GM18858 (cell line): ENCODE results near the gene RGS19.

ENCODE experiments used
- ATAC-seq: cut with Tn5 transposase; IDR thresholded peaks from one replicate; pipeline ENCODE4 v1.9.1; 2021; ENCODE audit not compliant: unreplicated experiment

RGS19 gene

GRCh38 chr20:64050261-64051032 is 28.9 kb downstream of the RGS19 start:
- no peak for ATAC-seq

- no peak for ATAC-seq
Observed at GRCh38 chr20:64049878-64050260, 29.4 kb downstream of the RGS19 start.

- ATAC-seq = no peak
Observed at GRCh38 chr20:64049060-64049877, 30.0 kb downstream of the RGS19 start, which contains the start of gene SOX18. Gene SOX18 (minus strand): TSS chr20:64049639. CDS start chr20:64049516, 123 bp downstream.

- ATAC-seq = no peak
Observed at GRCh38 chr20:64048402-64049044, 30.8 kb downstream of the RGS19 start.

- no peak for ATAC-seq
Observed at GRCh38 chr20:64047968-64048401, 31.3 kb downstream of the RGS19 start.

GRCh38 chr20:64047046-64047389 is 32.3 kb downstream of the RGS19 start:
- ATAC-seq = no peak

GRCh38 chr20:64045346-64046011 is 33.8 kb downstream of the RGS19 start:
- no peak for ATAC-seq

- ATAC-seq = no peak
Observed at GRCh38 chr20:64044484-64045247, 34.7 kb downstream of the RGS19 start.

GRCh38 chr20:64043768-64044167 is 35.5 kb downstream of the RGS19 start:
- no peak for ATAC-seq

GRCh38 chr20:64042054-64042781 is 37.1 kb downstream of the RGS19 start:
- ATAC-seq = no peak

- ATAC-seq = no peak
Observed at GRCh38 chr20:64041781-64042053, 37.6 kb downstream of the RGS19 start.

- no peak for ATAC-seq
Observed at GRCh38 chr20:64041040-64041780, 38.1 kb downstream of the RGS19 start.

GRCh38 chr20:64040231-64041039 is 38.9 kb downstream of the RGS19 start:
- no peak for ATAC-seq

GRCh38 chr20:64039293-64040160 is 39.8 kb downstream of the RGS19 start:
- no peak for ATAC-seq

- ATAC-seq = no peak
Observed at GRCh38 chr20:64038565-64039292, 40.6 kb downstream of the RGS19 start.

GRCh38 chr20:64038224-64038564 is 41.1 kb downstream of the RGS19 start:
- ATAC-seq = no peak
